Mononuclear cell (primary cell): ENCODE results near the gene CCNL2. TPM values are rescaled to one million over a fixed set of nuclear protein-coding genes. Genes with fewer than 3 reads are reported as not detected.

Experiments
- H3K27me3 ChIP-seq: 2 replicates; pipeline ENCODE4 v1.6.0; 2011; ENCODE audit warnings: low read length, control low read depth; ENCODE audit not compliant: insufficient read depth
- H3K4me1 ChIP-seq: 2 replicates; pipeline ENCODE4 v1.5.1; 2011; ENCODE audit warnings: mild to moderate bottlenecking, low read length, control low read depth; ENCODE audit not compliant: insufficient read depth
- H3K4me3 ChIP-seq: 2 replicates; pipeline ENCODE4 v1.5.1; 2011; ENCODE audit warnings: mild to moderate bottlenecking, low read length, moderate library complexity
- H3K9me3 ChIP-seq: 2 replicates; pipeline ENCODE4 v1.5.1; 2011; ENCODE audit warnings: low read depth, mild to moderate bottlenecking, control low read depth, low read length
- total RNA-seq: library from RNA; depleted of rRNA; stranded (reverse); fragments of >200 nt; gene quantifications from one replicate; pipeline ENCODE4 v1.2.3, GENCODE V29; 2012

CCNL2 gene
- total RNA-seq, 1 donor: 127 TPM

DNA sequence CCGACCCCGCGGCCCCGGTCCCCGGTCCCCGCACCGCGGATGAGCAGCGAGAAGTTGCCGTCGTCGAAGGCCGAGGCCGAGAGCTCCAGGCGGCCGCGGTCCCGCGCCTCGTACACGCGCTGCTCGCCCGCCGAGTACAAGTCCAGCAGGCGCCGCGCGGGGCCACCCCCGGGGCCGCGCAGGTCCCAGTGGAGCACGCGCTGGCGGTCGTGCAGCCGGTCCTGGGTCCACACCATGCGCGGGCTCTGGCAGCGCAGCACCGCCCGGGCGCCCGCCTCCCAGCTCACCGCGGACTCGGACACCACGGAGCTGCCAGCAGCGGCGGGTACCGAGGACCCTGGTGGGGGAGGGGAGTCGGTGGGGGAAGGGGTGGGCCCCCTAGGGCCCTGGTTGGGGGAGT, 43.7 kb downstream of the CCNL2 start:
- Histone ChIP-seq H3K9me3 (no peaks in the 10 kb centered on the region), H3K27me3 (peaks cover 20% of the 10 kb centered on the region), H3K4me1 (peaks cover 27% of the 10 kb centered on the region), H3K4me3 (no peak overlapping the region)

DNA sequence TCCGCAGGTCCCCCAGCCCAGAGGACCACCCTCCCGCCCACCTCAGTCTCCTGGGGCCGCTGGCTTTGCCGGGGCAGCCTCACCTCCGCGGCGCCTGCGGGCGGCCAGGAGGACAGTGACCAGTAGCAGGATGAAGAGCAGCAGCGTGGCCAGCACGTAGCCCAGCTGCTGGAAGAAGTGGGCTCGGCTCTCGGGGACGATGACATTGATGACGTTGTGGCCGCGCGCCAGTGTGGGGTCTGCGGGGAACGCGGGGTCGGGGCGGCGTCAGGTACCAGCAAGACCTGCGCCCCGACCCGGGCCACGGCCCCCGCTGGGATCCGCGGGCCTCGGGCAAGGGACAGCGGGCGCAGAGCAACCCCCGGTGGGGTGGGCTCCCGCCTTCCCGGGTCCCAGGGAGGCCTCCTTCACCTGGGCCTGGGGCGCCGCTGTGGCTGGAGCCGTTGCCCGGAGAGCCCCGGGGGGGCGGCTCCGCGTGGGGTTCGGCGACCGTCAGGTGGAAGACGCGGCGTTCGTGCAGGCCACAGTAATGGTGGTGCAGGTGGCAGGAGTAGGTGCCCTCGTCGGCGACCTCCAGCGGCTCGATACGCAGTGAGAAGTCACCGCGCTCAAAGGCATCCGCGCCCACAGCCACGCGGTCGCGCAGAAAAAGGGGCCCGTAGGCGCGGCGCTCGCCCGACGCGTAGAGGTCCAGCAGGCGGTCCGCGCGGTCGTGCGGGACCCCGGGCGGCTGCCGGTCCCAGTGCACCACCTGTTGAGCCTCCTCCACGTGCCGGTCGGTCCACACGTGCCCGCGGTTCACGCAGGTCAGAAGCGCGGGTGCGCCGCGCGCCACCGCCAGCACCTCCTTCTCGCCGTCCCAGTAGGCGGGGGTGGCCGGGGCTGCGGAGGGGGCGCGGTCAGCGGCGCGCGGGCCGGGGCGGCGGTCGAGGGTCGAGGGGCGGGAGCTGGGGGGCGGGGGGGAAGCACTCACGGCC, 44.6 kb downstream of the CCNL2 start:
- Histone ChIP-seq H3K4me1 (peaks cover 27% of the 10 kb centered on the region), H3K9me3 (no peaks in the 10 kb centered on the region), H3K4me3 (no peak overlapping the region), H3K27me3 (peaks cover 20% of the 10 kb centered on the region)

DNA sequence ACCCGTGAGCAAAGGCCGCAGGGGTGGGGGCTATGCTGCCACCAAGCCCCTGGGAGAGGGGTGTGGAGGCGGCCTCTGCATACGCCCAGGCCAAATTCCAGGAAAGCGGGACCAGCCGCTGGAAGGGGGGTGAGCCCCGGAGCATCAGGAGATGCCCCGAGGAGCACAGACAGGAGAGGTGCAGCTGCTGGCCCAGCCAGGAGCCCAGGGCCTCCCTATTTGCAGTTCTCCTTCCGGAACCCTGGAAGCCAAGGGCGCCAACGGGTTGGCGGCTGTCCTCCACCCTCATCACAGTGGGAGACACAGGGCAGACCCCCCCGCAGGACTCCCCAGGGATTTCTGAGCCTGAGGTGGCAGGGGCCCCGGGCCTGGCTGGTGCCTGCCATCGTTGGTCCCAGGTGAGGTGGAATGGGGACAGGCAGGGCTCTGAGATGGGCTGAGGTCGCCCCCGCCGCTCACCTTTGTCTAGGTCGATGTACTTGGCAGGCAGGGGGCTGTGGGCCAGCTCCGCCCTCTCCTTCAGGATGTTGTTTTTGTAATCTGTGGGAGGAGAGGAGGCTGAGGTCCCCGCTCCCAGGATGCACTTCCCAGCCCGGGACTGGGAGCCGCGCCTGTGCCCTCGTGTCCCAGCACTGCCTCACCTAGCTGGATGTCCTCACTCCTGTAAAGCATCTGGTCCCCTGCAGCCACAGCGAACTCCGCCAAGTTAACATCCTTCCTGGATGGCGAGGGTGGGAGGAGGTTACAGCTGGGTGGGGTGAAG, 45.6 kb downstream of the CCNL2 start:
- Histone ChIP-seq H3K4me1 (peaks cover 23% of the 10 kb centered on the region), H3K4me3 (no peak overlapping the region), H3K27me3 (peaks cover 20% of the 10 kb centered on the region), H3K9me3 (no peaks in the 10 kb centered on the region)

DNA sequence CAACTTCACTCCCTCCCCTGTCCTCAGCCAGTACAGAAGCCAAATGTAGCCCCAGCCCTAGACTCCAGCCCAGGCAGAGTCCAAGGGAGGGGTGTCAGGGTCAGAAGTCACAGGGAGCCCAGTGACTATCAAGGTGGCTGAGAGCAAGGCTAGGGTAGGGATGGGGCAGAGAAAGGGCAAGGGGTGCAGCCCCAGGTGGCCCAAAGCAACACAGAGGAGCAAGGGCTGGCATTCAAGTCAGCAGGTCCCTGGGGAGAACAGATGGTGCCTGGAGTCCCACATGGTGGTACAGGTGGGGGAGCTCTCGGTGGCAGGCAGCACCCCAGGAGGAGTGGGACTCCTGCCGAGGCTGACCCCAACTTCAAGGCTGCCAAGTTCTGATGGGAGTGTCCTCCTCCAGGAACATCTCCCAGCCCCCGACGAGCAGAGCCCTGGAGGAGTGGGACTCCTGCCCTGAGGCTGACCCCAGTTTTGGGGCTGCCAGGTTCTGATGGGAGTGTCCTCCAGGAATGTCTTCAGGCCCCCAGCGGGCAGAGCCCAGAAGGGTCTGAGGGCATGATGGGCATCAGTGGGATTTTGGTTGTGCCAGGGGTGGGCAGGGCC, 46.2 kb downstream of the CCNL2 start:
- H3K4me1 ChIP-seq: peaks cover 23% of the 10 kb centered on the region
- H3K27me3 ChIP-seq: peaks cover 20% of the 10 kb centered on the region
- no peaks in the 10 kb centered on the region for H3K9me3 ChIP-seq
- no peak overlapping the region for H3K4me3 ChIP-seq

DNA sequence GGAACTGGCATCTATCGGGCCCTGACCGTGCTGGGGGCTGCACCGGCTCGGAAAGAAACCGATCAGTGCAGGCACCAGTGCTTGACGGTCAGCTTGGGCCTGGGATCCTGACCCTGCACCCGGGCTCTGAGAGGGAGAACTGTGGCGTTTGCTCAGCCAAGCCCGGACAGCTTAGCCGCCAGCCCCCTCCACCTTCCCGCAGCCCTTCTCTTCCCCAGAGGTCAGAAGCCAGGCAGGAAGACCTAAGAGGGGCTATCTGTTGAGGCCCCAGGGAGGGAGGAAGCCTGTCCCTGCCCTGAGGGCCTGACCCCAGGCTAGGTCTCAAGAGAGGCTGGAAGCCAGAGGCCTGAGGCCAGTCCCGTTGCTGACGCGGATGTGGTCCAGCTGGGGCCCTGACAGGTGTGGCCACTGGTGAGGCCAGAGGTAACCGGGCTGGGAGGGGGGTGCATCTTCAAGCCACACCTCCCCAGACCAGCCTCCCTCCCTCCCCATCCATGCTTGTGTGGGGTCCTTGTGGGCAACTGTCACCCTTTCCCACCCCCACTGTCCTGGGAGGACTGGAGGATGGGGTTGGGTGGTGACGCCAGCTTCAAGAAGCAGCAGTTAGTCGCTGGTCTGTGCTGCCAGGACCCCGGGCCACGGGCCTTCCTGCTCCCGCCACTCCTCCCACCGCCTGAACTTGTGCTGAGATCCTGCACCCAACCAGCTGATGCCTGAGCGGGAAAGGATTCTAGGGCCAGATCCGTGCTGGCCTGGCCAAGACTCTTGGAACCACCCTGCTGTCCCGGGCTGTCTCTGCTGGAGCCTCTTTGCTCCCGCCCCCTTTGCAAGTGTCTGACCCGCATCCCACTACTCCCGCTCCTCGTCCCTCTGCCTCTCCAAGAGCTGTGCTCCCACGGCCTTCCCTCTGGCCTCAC, 47.4 kb downstream of the CCNL2 start:
- Histone ChIP-seq H3K4me1 (peaks cover 30% of the 10 kb centered on the region), H3K27me3 (peaks cover 20% of the 10 kb centered on the region), H3K9me3 (no peaks in the 10 kb centered on the region), H3K4me3 (no peak overlapping the region)

DNA sequence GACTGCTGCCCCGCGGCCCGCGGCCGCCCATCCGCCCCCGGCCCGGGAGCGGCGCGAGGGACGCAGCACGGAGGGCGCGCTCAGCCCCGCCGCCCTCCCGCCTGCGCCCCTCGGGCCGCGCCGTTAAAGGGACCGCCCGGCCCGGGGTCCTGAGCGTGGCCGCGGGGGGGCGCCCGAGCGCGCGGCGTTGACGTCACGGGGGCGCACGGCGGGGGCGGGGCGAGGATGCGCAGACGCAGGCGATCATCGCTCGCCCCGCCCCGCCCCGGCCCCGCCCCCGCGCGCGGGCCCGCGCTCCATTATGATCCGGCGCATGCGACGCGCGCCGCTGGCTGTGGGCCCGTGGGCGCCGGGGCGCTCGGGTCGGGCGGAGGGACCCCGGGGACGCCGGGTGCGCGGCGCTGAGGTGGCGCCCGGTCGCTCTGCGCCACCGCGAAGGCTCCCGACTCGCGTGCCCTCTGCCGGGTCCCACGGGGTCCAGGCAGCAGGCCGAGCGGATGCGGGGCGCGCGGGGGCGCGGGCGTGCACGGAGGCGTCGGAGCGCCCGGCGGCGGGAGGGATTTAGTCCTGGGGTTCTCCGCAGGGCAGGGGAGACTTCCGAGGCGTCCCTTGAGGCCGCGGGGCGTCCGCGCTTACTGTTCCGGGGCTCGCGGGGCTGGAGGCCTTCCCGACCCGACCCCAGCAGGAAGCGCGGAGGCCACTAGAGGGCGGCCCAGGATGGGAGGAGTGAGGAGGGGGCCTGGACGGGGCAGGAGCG, 49.7 kb downstream of the CCNL2 start, which contains the start of gene DVL1:
DVL1 (minus strand) TSS at position 163 of the 757 bp plus-strand sequence. CDS start 353 bp downstream, outside the sequence.
- peaks cover 27% of the 10 kb centered on the region for H3K4me1 ChIP-seq
- peak within 1 kb of the TSS; percentile 64 for H3K4me3 ChIP-seq
- H3K9me3 ChIP-seq: no peaks in the 10 kb centered on the region
- peaks cover 17% of the 10 kb centered on the region for H3K27me3 ChIP-seq

DNA sequence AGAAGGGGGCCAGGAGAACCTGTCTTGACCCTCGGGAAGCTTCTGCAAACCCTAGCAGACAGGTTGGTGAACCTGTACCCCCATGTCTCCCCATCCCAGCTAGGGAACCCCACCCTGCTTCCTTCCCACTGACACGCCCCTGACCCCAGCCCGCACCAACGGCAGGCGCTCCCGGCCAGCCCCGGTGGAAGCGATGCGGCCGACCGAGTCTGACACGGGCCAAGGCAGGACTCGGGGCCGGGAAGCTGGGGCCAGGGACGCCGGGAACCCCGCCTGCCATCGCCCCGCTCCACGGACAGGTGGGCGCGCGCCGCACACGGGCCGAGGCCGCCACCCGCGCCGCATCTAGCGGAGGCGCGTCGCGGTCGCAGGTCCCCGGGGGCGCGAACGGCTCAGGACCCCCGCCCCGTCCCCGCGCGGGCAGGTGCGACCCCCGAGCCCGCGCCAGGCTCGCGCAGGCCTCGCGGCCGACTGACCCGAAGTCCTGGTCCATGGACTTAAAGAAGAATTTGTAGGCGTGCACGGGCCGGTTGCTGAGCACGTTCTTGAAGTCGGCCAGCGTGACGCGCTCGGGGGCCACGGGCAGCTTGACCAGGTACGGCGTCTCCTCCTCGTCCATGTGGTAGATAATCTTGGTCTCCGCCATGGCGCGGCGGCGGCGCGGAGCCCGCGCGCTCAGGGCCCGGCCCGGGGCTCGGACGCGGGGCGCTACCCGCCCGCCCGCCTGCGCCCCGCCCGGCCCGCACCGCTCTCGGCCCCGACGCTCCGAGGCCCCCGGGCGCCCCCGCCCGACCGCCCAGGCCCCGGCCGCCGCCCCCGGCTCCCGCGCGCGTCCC, 50.5 kb downstream of the CCNL2 start:
- H3K27me3 ChIP-seq: peaks cover 12% of the 10 kb centered on the region
- peak overlapping the region; percentile 48 for H3K4me3 ChIP-seq
- no peaks in the 10 kb centered on the region for H3K9me3 ChIP-seq
- H3K4me1 ChIP-seq: peaks cover 20% of the 10 kb centered on the region

DNA sequence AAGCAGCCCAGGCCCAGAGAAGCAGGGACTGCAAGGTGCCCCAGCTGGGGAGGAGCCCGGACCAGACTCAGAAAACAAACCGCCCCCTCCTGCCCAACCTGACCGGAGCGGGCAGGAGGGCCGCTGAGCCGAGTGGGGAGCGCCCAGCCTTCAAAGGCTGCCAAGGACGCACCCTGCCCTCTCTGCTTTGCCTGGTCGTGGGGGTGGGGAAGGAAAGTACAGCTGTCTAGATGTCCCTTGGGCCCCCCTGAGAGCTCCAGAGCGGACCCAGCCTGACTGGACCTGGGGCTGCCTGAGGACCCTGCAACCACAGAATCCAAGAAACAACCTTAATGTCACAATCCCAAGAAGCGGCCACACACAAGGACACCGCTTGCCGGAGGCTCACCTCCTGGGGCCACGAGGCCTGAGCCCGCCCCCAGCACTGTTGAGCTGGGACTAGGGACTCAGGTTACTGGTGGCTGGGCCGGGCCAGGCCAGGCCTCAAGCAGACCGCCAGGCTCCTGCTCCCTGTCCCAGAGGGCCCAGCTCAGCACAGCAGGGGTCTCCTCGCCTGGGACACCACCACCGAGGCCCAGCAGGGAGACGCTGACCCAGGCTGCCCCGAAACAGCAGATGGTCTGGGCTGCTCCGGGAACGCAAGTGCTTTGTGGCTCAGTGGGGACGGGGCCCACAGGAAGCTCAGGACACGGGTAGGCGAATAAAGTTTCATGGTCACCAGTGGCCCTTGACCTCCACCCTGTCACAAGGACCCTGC, 51.3 kb downstream of the CCNL2 start:
- Histone ChIP-seq H3K27me3 (peaks cover 5% of the 10 kb centered on the region), H3K9me3 (no peaks in the 10 kb centered on the region), H3K4me1 (peaks cover 16% of the 10 kb centered on the region), H3K4me3 (no peak overlapping the region)

DNA sequence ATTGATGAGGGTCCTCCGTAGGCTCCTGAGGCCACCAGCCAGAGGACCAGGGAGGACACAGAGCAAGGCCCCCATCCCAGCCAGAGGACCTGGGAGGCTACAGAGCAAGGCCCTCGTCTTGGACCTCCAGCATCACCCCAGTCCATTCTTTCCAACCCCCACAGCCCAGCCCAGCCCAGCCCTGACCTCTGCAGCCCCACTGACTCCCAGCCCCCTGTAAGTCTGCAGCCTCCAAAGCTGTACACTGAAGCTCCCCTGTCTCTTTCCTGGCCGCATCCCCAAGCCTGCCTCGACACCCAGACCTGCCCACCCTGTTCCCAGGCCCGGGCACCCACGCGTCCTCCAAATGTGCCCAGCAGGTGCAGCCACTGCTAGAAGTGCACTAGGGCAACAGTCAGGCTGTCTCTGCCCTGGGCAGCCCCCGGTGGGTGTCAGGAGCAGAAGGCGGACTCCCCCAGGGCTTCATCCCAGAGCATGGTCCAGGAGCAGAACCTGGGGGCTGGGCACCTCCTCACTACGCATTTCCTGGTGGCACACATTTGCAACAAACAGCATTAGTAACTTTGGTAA, 52.0 kb downstream of the CCNL2 start:
- peaks cover 16% of the 10 kb centered on the region for H3K4me1 ChIP-seq
- H3K9me3 ChIP-seq: no peaks in the 10 kb centered on the region
- no peaks in the 10 kb centered on the region for H3K27me3 ChIP-seq
- H3K4me3 ChIP-seq: no peak overlapping the region

DNA sequence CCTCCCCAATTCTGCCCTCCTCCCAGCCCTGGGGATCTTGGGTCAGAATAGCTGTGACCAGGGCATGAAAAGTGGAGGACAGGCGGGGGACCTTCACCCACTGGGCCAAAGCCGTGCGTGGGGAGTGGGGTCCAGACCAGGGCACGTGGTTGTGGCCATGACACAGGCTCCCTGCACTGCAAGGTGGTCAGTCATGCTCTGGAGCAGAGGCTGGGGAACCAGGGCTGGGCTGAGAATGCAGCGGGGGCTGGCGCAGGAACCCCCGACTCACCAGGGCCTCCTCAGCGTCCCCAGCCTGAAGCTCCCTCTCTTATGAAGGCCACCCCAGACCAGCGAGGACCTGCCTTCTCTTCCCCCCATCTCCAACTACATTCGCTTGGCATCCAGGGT, 52.6 kb downstream of the CCNL2 start:
- Histone ChIP-seq H3K9me3 (no peaks in the 10 kb centered on the region), H3K4me3 (no peak overlapping the region), H3K4me1 (peaks cover 16% of the 10 kb centered on the region), H3K27me3 (no peaks in the 10 kb centered on the region)

DNA sequence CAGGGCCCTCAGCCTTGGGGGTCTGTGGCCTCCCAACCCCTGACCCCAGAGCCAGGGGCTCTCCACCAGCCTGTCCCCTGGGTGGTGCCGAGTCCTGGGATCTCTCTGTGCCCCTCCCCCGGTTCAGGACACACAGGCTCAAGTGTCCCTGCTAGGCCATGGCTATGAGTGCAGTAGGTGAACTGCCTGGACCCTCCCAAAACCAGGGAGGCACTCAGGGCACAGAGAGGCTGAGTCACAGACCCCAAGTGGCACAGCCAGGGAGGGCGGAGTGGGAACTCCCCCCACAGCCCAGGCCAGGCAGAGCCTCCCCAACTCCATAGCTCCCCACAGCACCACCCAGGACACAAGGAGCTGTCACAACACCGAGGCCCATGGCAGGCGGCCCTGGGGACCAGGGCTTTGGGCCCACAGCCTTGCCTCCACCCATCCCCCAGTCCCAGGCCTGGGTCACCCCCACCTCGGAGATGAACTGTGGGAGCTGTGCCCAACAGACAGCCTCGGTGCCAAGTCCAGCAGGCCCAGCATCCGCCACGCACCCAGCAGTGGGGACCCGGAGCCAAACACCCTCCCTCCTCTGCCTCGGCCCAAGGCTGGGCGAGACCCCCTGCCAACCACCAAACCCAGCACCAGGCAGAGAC, 53.2 kb downstream of the CCNL2 start:
- no peaks in the 10 kb centered on the region for H3K27me3 ChIP-seq
- H3K4me1 ChIP-seq: peaks cover 16% of the 10 kb centered on the region
- H3K4me3 ChIP-seq: no peak overlapping the region
- H3K9me3 ChIP-seq: no peaks in the 10 kb centered on the region

DNA sequence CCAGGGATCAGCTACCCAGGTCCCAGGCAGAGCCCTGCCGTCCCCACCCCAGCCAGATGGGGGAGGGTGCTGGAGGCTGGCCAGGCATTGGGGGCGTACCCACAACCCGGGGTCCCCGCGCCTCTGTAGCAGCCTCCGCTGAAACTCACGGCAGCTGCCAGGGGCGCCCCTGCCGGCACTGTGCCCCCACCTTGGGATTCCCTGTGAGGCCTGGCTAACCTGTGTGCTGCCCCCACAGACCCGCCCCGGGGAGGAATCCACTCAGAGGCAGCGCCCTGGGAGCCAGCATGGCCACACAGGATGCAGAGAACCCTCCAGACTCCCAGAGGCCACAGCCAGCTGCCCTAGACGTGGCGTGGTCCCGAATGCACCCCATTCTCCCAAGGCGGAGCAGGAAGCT, 53.8 kb downstream of the CCNL2 start:
- no peaks in the 10 kb centered on the region for H3K27me3 ChIP-seq
- H3K9me3 ChIP-seq: no peaks in the 10 kb centered on the region
- no peak overlapping the region for H3K4me3 ChIP-seq
- peaks cover 16% of the 10 kb centered on the region for H3K4me1 ChIP-seq
